GM12878 (cell line): ENCODE results near the gene LCLAT1. TPM values are rescaled to one million over a fixed set of nuclear protein-coding genes. Genes with fewer than 3 reads are reported as not detected.

Source experiments
- ATAC-seq: fragments of 200-7000 bp; cut with Tn5 transposase; 3 replicates; pipeline ENCODE4 v1.9.1; 2020; ENCODE audit warnings: mild to moderate bottlenecking, moderate library complexity
- BruUV-seq: library from RNA; stranded (reverse); fragments of 400-500 nt; replicated peaks from 2 replicates; lab custom pipeline; 2021; lab: Mats Ljungman, UMichigan
- CTCF ChIA-PET: fragments of 300-600 bp; sonication (Branson Sonifier 250); formaldehyde crosslinking; extraction: SDS; loops from one replicate; lab custom pipeline; 2021; ENCODE audit warnings: inconsistent platforms; lab: Yijun Ruan, JAX
- POLR2A ChIA-PET: fragments of 350-600 bp; formaldehyde crosslinking; extraction: SDS; loops from one replicate; lab custom pipeline; 2021; ENCODE audit warnings: inconsistent platforms; lab: Charles Lee
- RAD21 ChIA-PET: fragments of 300-600 bp; sonication (Branson Sonifier 250); formaldehyde crosslinking; loops from one replicate; lab custom pipeline; 2023; ENCODE audit warnings: antibody characterized with exemption; ENCODE audit not compliant: unreplicated experiment; lab: Charles Lee
- SMC1A ChIA-PET: fragments of 300-600 bp; sonication (Branson Sonifier 250); formaldehyde crosslinking; loops from one replicate; lab custom pipeline; 2023; ENCODE audit not compliant: unreplicated experiment, uncharacterized antibody; lab: Charles Lee
- DNase-seq: peaks from one replicate; pipeline ENCODE4 v3.0.0-alpha.2; 2011; ENCODE audit warnings: low read depth, low spot score
- FAIRE-seq: peaks from 3 replicates; lab custom pipeline; 2011; peaks lifted over from hg19 to GRCh38; lab: Jason Lieb, UNC
- H2AFZ ChIP-seq: 2 replicates; pipeline ENCODE4 v1.6.0; 2011; ENCODE audit warnings: low read depth, low read length, control low read depth; ENCODE audit not compliant: control insufficient read depth
- H3K27ac ChIP-seq: 2 replicates; pipeline ENCODE4 v1.5.1; 2011; ENCODE audit warnings: control low read depth; ENCODE audit not compliant: control insufficient read depth, insufficient read depth
- H3K27me3 ChIP-seq, 2 experiments: replicated peaks in 1 of 2; 2 replicates each; pipeline versions ENCODE4 v1.6.0 to v1.6.1; 2011; ENCODE audit warnings: low read length in 1 of 2; ENCODE audit not compliant: control insufficient read depth in 2 of 2, insufficient read depth in 2 of 2
- H3K36me3 ChIP-seq, 2 experiments: 2 replicates each; pipeline ENCODE4 v1.5.1; 2011; ENCODE audit warnings: low read length in 1 of 2; ENCODE audit not compliant: control insufficient read depth in 2 of 2, insufficient read depth in 2 of 2
- H3K4me1 ChIP-seq: 2 replicates; pipeline ENCODE4 v1.6.1; 2011; ENCODE audit warnings: mild to moderate bottlenecking, low read length, moderate library complexity, mixed read lengths; ENCODE audit not compliant: control insufficient read depth, insufficient read depth
- H3K4me2 ChIP-seq: 2 replicates; pipeline ENCODE4 v1.6.0; 2011; ENCODE audit warnings: control low read depth; ENCODE audit not compliant: control insufficient read depth, insufficient read depth
- H3K4me3 ChIP-seq: fragments of 200-600 bp; sonication (generic); 2 replicates; pipeline ENCODE4 v1.5.1; 2016
- H3K79me2 ChIP-seq: 2 replicates; pipeline ENCODE4 v1.6.0; 2011; ENCODE audit warnings: low read length; ENCODE audit not compliant: control insufficient read depth, insufficient read depth
- H3K9ac ChIP-seq: 2 replicates; pipeline ENCODE4 v1.8.0; 2011; ENCODE audit warnings: low read length, control low read depth, mixed read lengths; ENCODE audit not compliant: control insufficient read depth, insufficient read depth
- H3K9me3 ChIP-seq: replicated peaks from 3 replicates; pipeline ENCODE4 v1.5.1; 2011; ENCODE audit warnings: mild to moderate bottlenecking, low read length; ENCODE audit not compliant: control insufficient read depth, insufficient read depth
- H4K20me1 ChIP-seq: 2 replicates; pipeline ENCODE4 v1.6.0; 2011; ENCODE audit not compliant: control insufficient read depth, insufficient read depth
- RUNX3 ChIP-seq: IDR thresholded peaks from 2 replicates; pipeline ENCODE4 v1.6.1; 2012; ENCODE audit warnings: low read length, inconsistent platforms
- SUZ12 ChIP-seq: fragments of 200-600 bp; sonication (generic); IDR thresholded peaks from one replicate; pipeline ENCODE4 v1.6.1; 2018; ENCODE audit warnings: antibody characterized with exemption, mild to moderate bottlenecking; ENCODE audit not compliant: unreplicated experiment
- WGBS: methylation state at CpG from one replicate; pipeline ENCODE4 v1.1.6; 2016; ENCODE audit warnings: low lambda C conversion rate; ENCODE audit not compliant: insufficient replicate concordance, insufficient coverage; ENCODE audit errors: missing lambda C conversion rate; 5-methylcytosine and 5-hydroxymethylcytosine counted together
- in situ Hi-C: fragments of 300-500 bp; cut with MboI; formaldehyde crosslinking; loops from 9 replicates; pipeline ENCODE4 v1.14.3; 2018; ENCODE audit warnings: mixed read lengths
- intact Hi-C: fragments of 100-400 bp; cut with micrococcal nuclease; formaldehyde crosslinking; loops from one replicate; pipeline ENCODE4 v1.14.2; 2022; ENCODE audit not compliant: unreplicated experiment
- polyA plus RNA-seq, 11 experiments: library from polyadenylated mRNA; depleted of rRNA in 4 of 11; unstranded in 6 of 11; stranded (reverse) in 5 of 11; fragments of >200 nt; fragmentation: Nextera tagmentation in 4 of 11; fragmentation: Illumina TruSeq in 1 of 11; extraction: Ambion mirVana in 4 of 11; extraction: Trizol in 1 of 11; gene quantifications; 1 replicate in 1 of 11; 2 replicates in 10 of 11; pipeline versions ENCODE4 v1.2.1 to v1.2.3, GENCODE V29; 2011 to 2016; ENCODE audit warnings: inconsistent platforms in 2 of 11, missing spikeins in 2 of 11, low read depth in 1 of 11
- total RNA-seq, 4 experiments: library from RNA; depleted of rRNA in 3 of 4; stranded (reverse); fragments of >200 nt in 3 of 4; fragmentation: Illumina TruSeq in 1 of 4; extraction: Trizol in 1 of 4; gene quantifications; 2 replicates each; pipeline versions ENCODE4 v1.2.1 to v1.2.3, GENCODE V29; 2013 to 2021
- TF ChIP-seq, protein P1 (sequence below): IDR thresholded peaks from 2 replicates; pipeline ENCODE4 v1.6.1; 2011; ENCODE audit warnings: borderline replicate concordance, low read depth, mild to moderate bottlenecking, moderate library complexity, low read length; ENCODE audit not compliant: insufficient read depth, poor library complexity, severe bottlenecking

The LCLAT1 gene
- total and polyA plus RNA-seq, 10 of the 15 experiments (the other 5 are each of a cell fraction or from before 2014, with no cell fraction given): 8.1 to 33.0 (median 15.9) TPM

GRCh38 chr2:30421026-30421603 is 25.9 kb upstream of the LCLAT1 start:
- no TSS peak for BruUV-seq
- FAIRE-seq (no peak), ATAC-seq (peak; percentile 33), DNase-seq (no peak)
- H3K9ac ChIP-seq: no peak overlapping the region
- H3K4me2 ChIP-seq: peak overlapping the region; percentile 60; the same call in 1 of the 2 replicates
- in situ Hi-C loops: no loop called here
- ChIA-PET CTCF (interaction anchor here (0.6 to 3.2 kb wide), 11 partner anchors 10 to 256 kb away, joined by 3 to 17 read pairs (median 4); no protein-coding TSS in a partner anchor), RAD21 (interaction anchor here (1.0 to 3.1 kb wide), 20 partner anchors 9 to 212 kb away, joined by 3 to 22 read pairs (median 8); partner anchors contain the start of genes LBH and LCLAT1), POLR2A (interaction anchor here (0.9 to 3.5 kb wide), 4 partner anchors 9 to 168 kb away, joined by 3 to 20 read pairs (median 3); no protein-coding TSS in a partner anchor), SMC1A (interaction anchor here (0.7 to 11.3 kb wide), 33 partner anchors 9 to 274 kb away, joined by 3 to 96 read pairs (median 5); partner anchors contain the start of gene LCLAT1)
- TF ChIP-seq RUNX3 (peak; percentile 39; the same call in 1 of the 2 replicates), SUZ12 (no peak)
- TF ChIP-seq, protein P1, sequence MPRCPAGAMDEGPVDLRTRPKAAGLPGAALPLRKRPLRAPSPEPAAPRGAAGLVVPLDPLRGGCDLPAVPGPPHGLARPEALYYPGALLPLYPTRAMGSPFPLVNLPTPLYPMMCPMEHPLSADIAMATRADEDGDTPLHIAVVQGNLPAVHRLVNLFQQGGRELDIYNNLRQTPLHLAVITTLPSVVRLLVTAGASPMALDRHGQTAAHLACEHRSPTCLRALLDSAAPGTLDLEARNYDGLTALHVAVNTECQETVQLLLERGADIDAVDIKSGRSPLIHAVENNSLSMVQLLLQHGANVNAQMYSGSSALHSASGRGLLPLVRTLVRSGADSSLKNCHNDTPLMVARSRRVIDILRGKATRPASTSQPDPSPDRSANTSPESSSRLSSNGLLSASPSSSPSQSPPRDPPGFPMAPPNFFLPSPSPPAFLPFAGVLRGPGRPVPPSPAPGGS: peak; percentile 36
- intact Hi-C loops: loop anchor here (5.0 to 10.0 kb wide), 2 partner anchors 84 to 284 kb away; no protein-coding TSS in a partner anchor
- H3K9me3 ChIP-seq: no peaks in the 10 kb centered on the region
- H4K20me1 ChIP-seq: no peaks in the 10 kb centered on the region
- whole genome bisulfite sequencing: 62% methylated on average over 3 of the region's 3 CpGs
- H3K4me3 ChIP-seq: no peak overlapping the region
- no peaks in the 10 kb centered on the region for H3K36me3 ChIP-seq
- no peaks in the 10 kb centered on the region for H3K27me3 ChIP-seq
- H2AFZ ChIP-seq: no peak overlapping the region; the same call in 1 of the 2 replicates
- peak overlapping the region; percentile 4; the same call in 1 of the 2 replicates for H3K27ac ChIP-seq
- H3K79me2 ChIP-seq: no peaks in the 10 kb centered on the region
- peaks cover 25% of the 10 kb centered on the region for H3K4me1 ChIP-seq
